Erythroblast (primary cell): ENCODE measurements around the gene GCSAM.

Experiments
- GATA1 ChIP-seq: IDR thresholded peaks from 2 replicates; pipeline ENCODE4 v1.6.1; 2011; ENCODE audit warnings: low read depth, mild to moderate bottlenecking, control low read depth, low read length, moderate library complexity
- POLR2A ChIP-seq: IDR thresholded peaks from 2 replicates; pipeline ENCODE4 v1.6.1; 2011; ENCODE audit warnings: mild to moderate bottlenecking, low read length

- TF ChIP-seq POLR2A (no peak), GATA1 (no peak)
Observed at GRCh38 chr3:112111785-112112402, 21.2 kb downstream of the GCSAM start.
